HG03378 (cell line): ENCODE data around the gene ANTXR2.
"Not testable (repeated sequence)": the region's sequence is repeated elsewhere in the genome, so short reads cannot be mapped to it uniquely, and the experiment has no call there.

Experiments used
- ATAC-seq: cut with Tn5 transposase; IDR thresholded peaks from one replicate; pipeline ENCODE4 v1.9.1; 2021; ENCODE audit warnings: mild to moderate bottlenecking, moderate library complexity; ENCODE audit not compliant: unreplicated experiment

The ANTXR2 gene

DNA sequence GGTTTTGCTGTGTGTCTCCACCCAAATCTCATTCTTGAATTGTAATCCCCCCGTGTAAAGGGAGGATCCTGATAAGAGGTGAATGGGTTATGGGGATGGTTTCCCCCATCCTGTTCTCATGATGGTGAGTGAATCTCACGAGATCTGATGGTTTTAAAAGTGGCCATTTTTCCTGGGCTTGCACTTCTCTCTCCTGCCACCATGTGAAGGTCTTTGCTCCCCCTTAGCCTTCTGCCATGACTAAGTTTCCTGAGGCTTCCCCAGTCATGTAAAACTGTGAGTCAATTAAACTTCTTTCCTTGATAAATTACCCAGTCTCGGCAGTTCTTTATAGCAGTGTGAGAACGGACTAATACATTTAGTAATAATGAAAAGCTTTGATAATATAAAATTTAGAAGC lies 46.9 kb downstream of the ANTXR2 start:
- ATAC-seq: no peak

DNA sequence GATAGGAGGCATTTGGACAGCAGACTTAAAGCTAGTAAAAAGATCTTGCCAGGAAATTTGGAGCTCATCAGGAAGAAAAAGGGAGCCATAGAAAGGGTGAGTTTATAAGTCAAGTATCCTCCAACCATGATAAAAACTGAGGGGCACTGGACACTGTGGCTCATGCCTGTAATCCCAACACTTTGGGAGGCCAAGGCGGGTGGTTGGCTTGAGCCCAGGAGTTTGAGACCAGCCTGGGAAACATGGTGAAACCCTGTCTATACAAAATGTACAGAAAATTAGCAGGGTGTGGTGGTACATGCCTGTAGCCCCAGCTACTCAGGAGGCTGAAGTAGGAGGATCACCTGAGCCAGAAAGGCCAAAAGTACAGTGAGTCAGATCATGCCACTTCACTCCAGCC lies 48.7 kb downstream of the ANTXR2 start:
- no peak for ATAC-seq

- no peak for ATAC-seq
Observed at GRCh38 chr4:80022282-80022681, 50.7 kb downstream of the ANTXR2 start.

GRCh38 chr4:80017125-80017854 lies 55.7 kb downstream of the ANTXR2 start:
- peak; percentile 80 for ATAC-seq

GRCh38 chr4:80016506-80016905 lies 56.5 kb downstream of the ANTXR2 start:
- ATAC-seq: no peak

- ATAC-seq: no peak
Observed at GRCh38 chr4:80015407-80016189, 57.4 kb downstream of the ANTXR2 start.

- no peak for ATAC-seq
Observed at GRCh38 chr4:80014531-80014930, 58.5 kb downstream of the ANTXR2 start.

- ATAC-seq: no peak
Observed at GRCh38 chr4:80012291-80012690, 60.7 kb downstream of the ANTXR2 start.

DNA sequence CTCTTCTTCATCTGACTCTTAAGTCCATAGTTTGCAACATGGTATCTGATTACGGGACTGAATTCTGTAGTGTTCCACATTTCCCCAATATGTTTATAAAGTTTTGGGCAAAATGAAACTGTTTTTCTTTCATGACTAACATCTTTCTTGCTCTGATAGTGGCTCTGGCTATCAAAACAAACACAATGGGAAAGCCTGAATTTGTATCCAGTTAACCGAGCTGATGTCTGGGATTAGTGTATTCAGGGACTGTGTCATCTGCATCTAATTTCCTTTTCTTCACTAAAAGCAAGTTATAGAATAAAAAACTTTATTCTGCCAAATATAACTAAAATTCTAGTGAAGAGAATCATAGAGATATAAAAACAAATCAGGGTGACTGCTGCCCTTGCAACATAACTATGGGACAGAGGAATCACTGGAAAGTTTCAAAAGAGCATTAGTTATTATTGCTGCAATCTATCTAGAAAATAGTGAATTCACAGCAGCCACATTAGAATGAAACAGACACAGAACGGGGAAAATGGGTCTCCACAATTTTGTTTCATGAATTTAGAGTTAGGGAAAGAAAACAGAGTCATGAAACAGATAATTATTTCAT lies 61.3 kb downstream of the ANTXR2 start:
- ATAC-seq: no peak

DNA sequence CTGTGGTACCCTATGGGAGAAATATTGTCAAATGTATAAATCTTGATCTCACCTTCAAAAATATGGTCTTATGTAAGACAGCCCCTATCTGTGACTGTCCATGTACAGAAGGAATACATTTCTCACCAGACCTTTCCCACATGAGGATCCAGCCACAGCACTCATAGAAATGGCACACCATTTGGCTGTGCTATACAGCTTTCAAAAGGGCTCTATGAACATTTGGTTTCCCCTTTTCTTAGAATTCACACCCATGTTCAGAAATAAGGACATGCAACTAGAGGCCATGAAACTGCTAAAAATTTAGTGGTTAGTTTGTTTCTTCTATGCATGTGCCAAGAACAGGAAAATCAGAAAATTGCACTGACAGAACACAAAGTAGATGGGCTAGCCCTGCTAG lies 62.7 kb downstream of the ANTXR2 start:
- ATAC-seq: no peak

DNA sequence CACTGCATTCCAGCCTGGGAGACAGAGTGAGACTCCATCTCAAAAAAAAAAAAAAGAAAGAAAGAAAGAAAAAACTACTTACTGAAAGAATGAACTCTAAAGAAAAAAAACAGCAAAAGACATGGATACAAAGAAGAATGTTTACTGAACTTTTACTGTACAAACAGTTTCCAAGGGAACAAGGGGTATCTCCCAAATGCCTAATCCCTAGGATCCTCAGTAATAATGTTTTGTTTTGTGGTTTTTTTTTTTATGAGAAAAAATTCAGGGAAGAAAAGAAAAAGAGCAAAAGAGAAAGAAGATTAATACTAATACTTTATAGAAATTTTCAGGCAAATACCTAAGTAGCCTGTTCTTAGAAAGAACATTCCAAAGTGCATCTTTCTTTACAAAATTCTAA lies 63.2 kb downstream of the ANTXR2 start:
- ATAC-seq: no peak

DNA sequence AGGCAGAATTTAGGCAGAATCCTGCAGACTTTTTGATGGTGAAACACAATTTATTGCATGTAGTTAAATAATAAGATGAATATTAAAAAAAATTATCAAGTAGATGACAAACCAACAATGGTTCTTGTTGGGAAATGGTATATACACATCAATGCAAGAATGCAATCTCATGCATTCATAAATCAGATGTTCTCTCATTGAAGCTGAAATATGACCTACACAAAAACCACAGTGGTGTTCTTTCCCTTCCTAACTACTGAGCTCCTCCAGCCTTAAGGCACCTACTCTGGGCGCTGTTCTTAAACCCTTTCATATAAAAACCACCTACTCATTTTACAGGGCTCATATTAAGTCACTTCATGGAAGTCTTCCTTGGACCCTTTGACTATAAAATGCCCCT lies 64.1 kb downstream of the ANTXR2 start:
- ATAC-seq: no peak

DNA sequence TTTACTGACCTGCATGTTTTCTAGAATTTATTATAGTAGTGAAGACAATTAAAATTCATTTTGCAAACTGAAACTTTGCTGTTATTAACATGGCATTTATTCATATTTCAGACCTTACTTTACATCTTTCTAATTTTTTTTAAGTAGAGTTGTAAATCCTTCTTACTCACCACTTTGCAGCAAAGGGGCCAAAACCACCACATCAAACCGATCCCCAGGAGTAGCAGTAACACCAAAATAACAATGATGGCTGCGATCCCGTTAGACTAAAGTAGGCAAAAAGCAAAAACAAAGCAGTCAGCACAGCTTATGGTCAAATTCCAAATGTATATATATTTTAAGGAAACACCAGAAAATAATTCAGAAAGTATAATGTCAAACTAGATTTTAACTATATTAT lies 64.7 kb downstream of the ANTXR2 start:
- no peak for ATAC-seq

- peak; percentile 95 for ATAC-seq
Observed at GRCh38 chr4:80007745-80008149, 65.3 kb downstream of the ANTXR2 start.

GRCh38 chr4:80006935-80007744 lies 65.9 kb downstream of the ANTXR2 start:
- no peak for ATAC-seq

DNA sequence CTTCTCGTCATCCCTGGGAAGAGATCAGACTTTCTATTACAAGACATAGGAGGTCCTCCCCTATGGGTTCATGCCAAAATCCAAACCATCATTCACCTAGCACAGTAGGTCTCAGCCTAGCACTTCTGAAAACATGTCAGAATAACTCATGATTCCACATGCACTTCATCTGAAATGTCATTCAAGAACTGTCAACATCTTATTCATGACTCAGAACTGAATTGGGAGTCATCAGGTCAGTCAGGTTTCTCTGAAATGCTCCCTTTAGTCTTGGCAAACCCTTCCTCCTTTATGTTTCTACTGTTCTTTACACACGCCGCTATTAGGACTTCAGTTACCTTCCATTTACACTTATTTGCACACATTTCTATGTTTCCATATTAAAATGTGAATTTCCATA lies 67.2 kb downstream of the ANTXR2 start:
- ATAC-seq: no peak

- ATAC-seq: no peak
Observed at GRCh38 chr4:80004319-80004718, 68.7 kb downstream of the ANTXR2 start.

GRCh38 chr4:80002559-80002958 lies 70.5 kb downstream of the ANTXR2 start:
- not testable (repeated sequence) for ATAC-seq

- not testable (repeated sequence) for ATAC-seq
Observed at GRCh38 chr4:79999048-79999447, 74.0 kb downstream of the ANTXR2 start.

GRCh38 chr4:79998201-79998600 lies 74.8 kb downstream of the ANTXR2 start:
- no peak for ATAC-seq

GRCh38 chr4:79996851-79997250 lies 76.2 kb downstream of the ANTXR2 start:
- ATAC-seq: no peak
